ENCODE data around the gene TBC1D8. TPM values are rescaled to one million over a fixed set of nuclear protein-coding genes. Genes with fewer than 3 reads are reported as not detected.

The TBC1D8 gene
- total RNA-seq, 1 experiment from 2014 or later, result 139 TPM

- CTCF ChIA-PET, result no interaction called here
- no peaks in the 10 kb centered on the region; the same call in 1 of the 2 replicates for H3K4me1 ChIP-seq (ENCODE audit: control insufficient read depth, insufficient read depth, low read length)
- no peak overlapping the region for H3K27ac ChIP-seq (ENCODE audit: low read length)
- peaks cover 39% of the 10 kb centered on the region for H3K36me3 ChIP-seq (ENCODE audit: control insufficient read depth, insufficient read depth, low read length)
- DNase-seq (ENCODE audit: low read depth, low spot score) (no peak), ATAC-seq (no peak)
- TF ChIP-seq CTCF (IDR thresholded peaks at IDR 0.05) (no peak), SIN3A (IDR thresholded peaks at IDR 0.05; ENCODE audit: borderline replicate concordance, insufficient read depth, low read depth, low read length) (no peak), TCF7L2 (IDR thresholded peaks at IDR 0.05; ENCODE audit: low read depth, low read length) (no peak), POLR2AphosphoS5 (IDR thresholded peaks at IDR 0.05; ENCODE audit: low read depth, low read length) (no peak), REST (IDR thresholded peaks at IDR 0.05; ENCODE audit: insufficient read depth in 1 of 2, low read depth in 2 of 2, low read length in 1 of 2) (no peak)
- no peaks in the 10 kb centered on the region for H3K9me3 ChIP-seq (ENCODE audit: control insufficient read depth, insufficient read depth, low read depth, low read length)
- no TSS peak for BruUV-seq (replicated peaks)
- H3K4me3 ChIP-seq (ENCODE audit: low read depth in 2 of 2, low read length in 2 of 2), result no peak overlapping the region
- POLR2A ChIA-PET, result no interaction called here
- in situ Hi-C loops (cut with HindIII; ENCODE audit: low pct_unique_long_range_greater_than_20kb, low sequenced_read_pairs), result no loop called here
- no peaks in the 10 kb centered on the region for H3K27me3 ChIP-seq (ENCODE audit: control insufficient read depth, insufficient read depth, low read length)
- intact Hi-C loops (cut with micrococcal nuclease; ENCODE audit: unreplicated experiment), result loop anchor here (5.0 kb wide), 1 partner anchor 124 kb away; the partner anchor contains the start of gene TBC1D8
Observed at GRCh38 chr2:101027852-101028251, 123.3 kb downstream of the TBC1D8 start.

GRCh38 chr2:101026923-101027469 lies 124.2 kb downstream of the TBC1D8 start:
- CTCF ChIA-PET, result no interaction called here
- H3K27me3 ChIP-seq (ENCODE audit: control insufficient read depth, insufficient read depth, low read length), result no peaks in the 10 kb centered on the region
- H3K4me3 ChIP-seq (ENCODE audit: low read depth in 2 of 2, low read length in 2 of 2), result no peak overlapping the region
- H3K27ac ChIP-seq (ENCODE audit: low read length), result no peak overlapping the region
- POLR2A ChIA-PET, result no interaction called here
- ATAC-seq (0 out of 2 replicates have a peak, but pooled peaks have one; percentile 17), DNase-seq (ENCODE audit: low read depth, low spot score) (no peak)
- no peak for TF ChIP-seq TCF7L2 (IDR thresholded peaks at IDR 0.05; ENCODE audit: low read depth, low read length)
- TF ChIP-seq POLR2AphosphoS5 (IDR thresholded peaks at IDR 0.05; ENCODE audit: low read depth, low read length), result 0 out of 2 replicates have a peak, but pooled peaks have one; percentile 24
- peaks cover 40% of the 10 kb centered on the region for H3K36me3 ChIP-seq (ENCODE audit: control insufficient read depth, insufficient read depth, low read length)
- no TSS peak for BruUV-seq (replicated peaks)
- intact Hi-C loops (cut with micrococcal nuclease; ENCODE audit: unreplicated experiment), result loop anchor here (5.0 kb wide), 1 partner anchor 125 kb away; the partner anchor contains the start of gene TBC1D8
- in situ Hi-C loops (cut with HindIII; ENCODE audit: low pct_unique_long_range_greater_than_20kb, low sequenced_read_pairs), result no loop called here
- H3K4me1 ChIP-seq (ENCODE audit: control insufficient read depth, insufficient read depth, low read length), result no peaks in the 10 kb centered on the region; the same call in 1 of the 2 replicates
- no peaks in the 10 kb centered on the region for H3K9me3 ChIP-seq (ENCODE audit: control insufficient read depth, insufficient read depth, low read depth, low read length)

GRCh38 chr2:101026253-101026701 lies 124.9 kb downstream of the TBC1D8 start:
- DNase-seq (ENCODE audit: low read depth, low spot score), result no peak
- CTCF ChIA-PET, result no interaction called here
- no peak for ATAC-seq
- Histone ChIP-seq H3K4me3 (ENCODE audit: low read depth in 2 of 2, low read length in 2 of 2) (no peak overlapping the region), H3K36me3 (ENCODE audit: control insufficient read depth, insufficient read depth, low read length) (peaks cover 41% of the 10 kb centered on the region), H3K27me3 (ENCODE audit: control insufficient read depth, insufficient read depth, low read length) (no peaks in the 10 kb centered on the region), H3K4me1 (ENCODE audit: control insufficient read depth, insufficient read depth, low read length) (no peaks in the 10 kb centered on the region; the same call in 1 of the 2 replicates), H3K27ac (ENCODE audit: low read length) (no peak overlapping the region), H3K9me3 (ENCODE audit: control insufficient read depth, insufficient read depth, low read depth, low read length) (no peaks in the 10 kb centered on the region)
- intact Hi-C loops (cut with micrococcal nuclease; ENCODE audit: unreplicated experiment) (loop anchor here (5.0 kb wide), 1 partner anchor 126 kb away; the partner anchor contains the start of gene TBC1D8), in situ Hi-C loops (cut with HindIII; ENCODE audit: low pct_unique_long_range_greater_than_20kb, low sequenced_read_pairs) (no loop called here)
- TF ChIP-seq SIN3A (IDR thresholded peaks at IDR 0.05; ENCODE audit: borderline replicate concordance, insufficient read depth, low read depth, low read length), result no peak
- no peak for TF ChIP-seq TCF7L2 (IDR thresholded peaks at IDR 0.05; ENCODE audit: low read depth, low read length)
- TF ChIP-seq REST (IDR thresholded peaks at IDR 0.05; ENCODE audit: insufficient read depth in 1 of 2, low read depth in 2 of 2, low read length in 1 of 2), result no peak
- no peak for TF ChIP-seq CTCF (IDR thresholded peaks at IDR 0.05)
- no peak for TF ChIP-seq POLR2AphosphoS5 (IDR thresholded peaks at IDR 0.05; ENCODE audit: low read depth, low read length)
- POLR2A ChIA-PET, result no interaction called here
- no TSS peak for BruUV-seq (replicated peaks)

Data from Panc1 (cell line).